ENCODE results near the gene PRR22.
"Not testable (repeated sequence)": the region's sequence is repeated elsewhere in the genome, so short reads cannot be mapped to it uniquely, and the experiment has no call there.

The PRR22 gene

DNA sequence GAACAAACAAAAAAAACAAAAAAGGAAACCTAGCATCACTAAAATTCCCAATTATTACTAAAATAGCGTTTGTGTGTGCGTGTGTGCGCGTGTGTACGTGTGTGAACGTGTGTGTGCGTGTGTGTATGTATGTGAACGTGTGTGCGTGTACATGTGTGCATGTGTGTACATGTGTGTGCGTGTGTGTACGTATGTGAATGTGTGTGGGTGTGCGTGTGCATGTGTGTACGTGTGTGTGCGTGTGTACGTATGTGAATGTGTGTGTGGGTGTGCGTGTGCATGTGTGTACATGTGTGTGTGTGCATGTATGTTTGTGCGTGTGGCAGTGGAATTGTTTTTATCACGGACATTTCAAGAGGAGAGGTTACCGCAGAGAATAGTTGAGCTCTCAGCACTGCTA, 42.5 kb downstream of the PRR22 start:
- TF ChIP-seq, protein P1, sequence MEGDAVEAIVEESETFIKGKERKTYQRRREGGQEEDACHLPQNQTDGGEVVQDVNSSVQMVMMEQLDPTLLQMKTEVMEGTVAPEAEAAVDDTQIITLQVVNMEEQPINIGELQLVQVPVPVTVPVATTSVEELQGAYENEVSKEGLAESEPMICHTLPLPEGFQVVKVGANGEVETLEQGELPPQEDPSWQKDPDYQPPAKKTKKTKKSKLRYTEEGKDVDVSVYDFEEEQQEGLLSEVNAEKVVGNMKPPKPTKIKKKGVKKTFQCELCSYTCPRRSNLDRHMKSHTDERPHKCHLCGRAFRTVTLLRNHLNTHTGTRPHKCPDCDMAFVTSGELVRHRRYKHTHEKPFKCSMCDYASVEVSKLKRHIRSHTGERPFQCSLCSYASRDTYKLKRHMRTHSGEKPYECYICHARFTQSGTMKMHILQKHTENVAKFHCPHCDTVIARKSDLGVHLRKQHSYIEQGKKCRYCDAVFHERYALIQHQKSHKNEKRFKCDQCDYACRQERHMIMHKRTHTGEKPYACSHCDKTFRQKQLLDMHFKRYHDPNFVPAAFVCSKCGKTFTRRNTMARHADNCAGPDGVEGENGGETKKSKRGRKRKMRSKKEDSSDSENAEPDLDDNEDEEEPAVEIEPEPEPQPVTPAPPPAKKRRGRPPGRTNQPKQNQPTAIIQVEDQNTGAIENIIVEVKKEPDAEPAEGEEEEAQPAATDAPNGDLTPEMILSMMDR (IDR thresholded peaks at IDR 0.05; ENCODE audit: low read depth, low read length, missing control alignments): no peak
- no peak overlapping the region for H3K4me3 ChIP-seq (ENCODE audit: low read depth, low read length)
- in situ Hi-C loops (cut with HindIII; ENCODE audit: low sequenced_read_pairs): no loop called here
- no peak for DNase-seq (ENCODE audit: low read depth)

DNA sequence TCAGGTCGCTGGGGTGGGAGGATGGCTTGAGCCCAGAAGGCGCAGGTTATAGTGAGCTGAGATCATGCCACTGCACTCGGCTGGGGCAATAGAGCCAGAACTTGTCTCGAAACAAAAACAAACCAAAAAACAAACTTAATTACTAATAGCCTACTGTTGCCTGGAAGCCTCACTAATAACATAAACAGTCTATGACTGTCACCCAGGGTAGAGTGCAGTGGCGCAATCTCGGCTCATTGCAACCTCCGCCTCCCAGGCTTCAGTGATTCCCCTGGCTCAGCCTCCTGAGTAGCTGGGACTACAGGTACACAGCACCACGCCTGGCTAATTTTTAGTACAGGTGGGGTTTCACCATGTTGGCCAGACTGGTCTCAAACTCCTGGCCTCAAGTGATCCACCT, 46.1 kb downstream of the PRR22 start:
- in situ Hi-C loops (cut with HindIII; ENCODE audit: low sequenced_read_pairs): no loop called here
- DNase-seq (ENCODE audit: low read depth): no peak
- H3K4me3 ChIP-seq (ENCODE audit: low read depth, low read length): no peak overlapping the region
- TF ChIP-seq, protein P1 (IDR thresholded peaks at IDR 0.05; ENCODE audit: low read depth, low read length, missing control alignments): no peak

DNA sequence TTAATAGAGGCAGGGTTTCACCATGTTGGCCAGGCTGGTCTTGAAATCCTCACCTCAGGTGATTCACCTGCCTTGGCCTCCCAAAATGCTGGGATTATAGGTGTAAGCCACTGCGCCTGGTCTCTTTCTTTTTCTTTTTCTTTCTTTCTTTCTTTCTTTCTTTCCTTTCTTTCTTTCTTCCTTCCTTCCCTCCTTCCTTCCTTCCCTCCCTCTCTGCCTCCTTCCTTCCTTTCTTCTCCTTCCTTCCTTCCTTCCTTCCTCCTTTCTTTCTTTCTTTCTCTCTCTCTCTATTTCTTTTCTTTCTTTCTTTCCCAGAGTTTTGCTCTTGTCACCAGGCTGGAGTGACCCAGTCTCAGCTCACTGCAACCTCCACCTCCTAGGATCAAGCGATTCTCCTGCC, 51.4 kb downstream of the PRR22 start:
- DNase-seq (ENCODE audit: low read depth); in situ Hi-C loops (cut with HindIII; ENCODE audit: low sequenced_read_pairs); H3K4me3 ChIP-seq (ENCODE audit: low read depth, low read length): not testable (repeated sequence)
